PC-9 (cell line): ENCODE measurements around the gene GPATCH2.

ENCODE experiments used
- CTCF ChIP-seq: fragments of 200-600 bp; sonication (generic); conservative IDR thresholded peaks from 2 replicates; pipeline ENCODE4 v1.6.1; 2017; ENCODE audit warnings: mixed run types, antibody characterized with exemption, mild to moderate bottlenecking, moderate library complexity
- EZH2 ChIP-seq: fragments of 200-600 bp; sonication (generic); IDR thresholded peaks from 2 replicates; pipeline ENCODE4 v1.8.0; 2017; ENCODE audit warnings: antibody characterized with exemption, low read depth

GRCh38 chr1:217393896-217394295 lies 237.0 kb downstream of the GPATCH2 start:
- TF ChIP-seq CTCF: no peak; the same call in 1 of the 2 replicates
- TF ChIP-seq EZH2: no peak
